Right lobe of liver (tissue), 4 donors: ENCODE data around the gene IST1.

ENCODE experiments used
- POLR2A ChIP-seq: fragments of 450-650 bp; IDR thresholded peaks from one replicate; pipeline ENCODE4 v1.6.1; 2017; ENCODE audit warnings: antibody characterized with exemption, mild to moderate bottlenecking
- TF ChIP-seq, protein P1 (sequence below), 4 donors: fragments of 200-600 bp in 3 of 4; fragments of 450-650 bp in 1 of 4; IDR thresholded peaks; one replicate each; pipeline versions ENCODE4 v1.5.1 to v1.8.0; 2016 to 2022; ENCODE audit warnings: antibody characterized with exemption in 4 of 4, mild to moderate bottlenecking in 2 of 4
- donor health status: DM: no; HTN: no; CAD: no.
- donor health status: DM: no; HTN: no; CAD: no.
- donor health status: DM: no; HTN: yes; CAD: no.

DNA sequence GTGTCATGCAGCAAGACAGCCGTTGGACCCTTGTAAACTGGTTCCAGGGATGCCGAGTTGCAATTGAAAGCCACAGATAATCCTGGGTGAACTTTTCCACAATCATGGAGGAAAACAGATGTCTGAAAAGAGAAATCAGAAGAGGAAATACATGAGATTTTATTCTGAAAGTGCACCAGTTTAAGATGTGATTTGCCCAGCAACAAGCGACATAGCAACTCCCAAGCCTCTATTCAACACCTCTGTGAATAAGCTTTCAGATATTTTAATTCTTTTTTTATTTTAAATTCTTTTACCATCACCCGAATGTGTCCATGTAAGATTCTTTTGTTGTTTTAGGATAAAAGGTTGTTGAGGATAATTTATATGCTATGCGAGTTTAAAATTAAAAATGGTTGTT is 58.8 kb downstream of the IST1 start:
- TF ChIP-seq, protein P1, sequence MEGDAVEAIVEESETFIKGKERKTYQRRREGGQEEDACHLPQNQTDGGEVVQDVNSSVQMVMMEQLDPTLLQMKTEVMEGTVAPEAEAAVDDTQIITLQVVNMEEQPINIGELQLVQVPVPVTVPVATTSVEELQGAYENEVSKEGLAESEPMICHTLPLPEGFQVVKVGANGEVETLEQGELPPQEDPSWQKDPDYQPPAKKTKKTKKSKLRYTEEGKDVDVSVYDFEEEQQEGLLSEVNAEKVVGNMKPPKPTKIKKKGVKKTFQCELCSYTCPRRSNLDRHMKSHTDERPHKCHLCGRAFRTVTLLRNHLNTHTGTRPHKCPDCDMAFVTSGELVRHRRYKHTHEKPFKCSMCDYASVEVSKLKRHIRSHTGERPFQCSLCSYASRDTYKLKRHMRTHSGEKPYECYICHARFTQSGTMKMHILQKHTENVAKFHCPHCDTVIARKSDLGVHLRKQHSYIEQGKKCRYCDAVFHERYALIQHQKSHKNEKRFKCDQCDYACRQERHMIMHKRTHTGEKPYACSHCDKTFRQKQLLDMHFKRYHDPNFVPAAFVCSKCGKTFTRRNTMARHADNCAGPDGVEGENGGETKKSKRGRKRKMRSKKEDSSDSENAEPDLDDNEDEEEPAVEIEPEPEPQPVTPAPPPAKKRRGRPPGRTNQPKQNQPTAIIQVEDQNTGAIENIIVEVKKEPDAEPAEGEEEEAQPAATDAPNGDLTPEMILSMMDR (IDR thresholded peaks at IDR 0.05), result no peak
- TF ChIP-seq POLR2A, result no peak
